NT2/D1 (cell line): Measurements from ENCODE around the gene GYS2.

ENCODE experiments used
- DNase-seq: peaks from one replicate; pipeline ENCODE4 v3.0.0-alpha.2; 2011; ENCODE audit warnings: low read depth, low spot score
- H3K27me3 ChIP-seq: 2 replicates; pipeline ENCODE4 v1.6.0; 2011; ENCODE audit warnings: mild to moderate bottlenecking; ENCODE audit not compliant: insufficient read length, insufficient read depth
- H3K36me3 ChIP-seq: 2 replicates; pipeline ENCODE4 v1.6.1; 2011; ENCODE audit warnings: mild to moderate bottlenecking, low read length, mixed read lengths; ENCODE audit not compliant: insufficient read depth, insufficient read length
- H3K4me1 ChIP-seq: 2 replicates; pipeline ENCODE4 v1.5.1; 2011; ENCODE audit not compliant: insufficient read depth, insufficient read length
- H3K4me3 ChIP-seq: 2 replicates; pipeline ENCODE4 v1.5.1; 2011; ENCODE audit warnings: low read depth; ENCODE audit not compliant: insufficient read length
- H3K9ac ChIP-seq: 2 replicates; pipeline ENCODE4 v1.6.0; 2011; ENCODE audit warnings: low read depth; ENCODE audit not compliant: insufficient read length
- H3K9me3 ChIP-seq: 2 replicates; pipeline ENCODE4 v1.5.1; 2011; ENCODE audit warnings: mild to moderate bottlenecking, low read length; ENCODE audit not compliant: insufficient read depth
- SUZ12 ChIP-seq: IDR thresholded peaks from 2 replicates; pipeline ENCODE4 v1.6.1; 2011; ENCODE audit not compliant: insufficient read length, insufficient read depth; ENCODE audit errors: extremely low read depth
- YY1 ChIP-seq: IDR thresholded peaks from 2 replicates; pipeline ENCODE4 v1.6.1; 2011; ENCODE audit not compliant: insufficient read length, insufficient read depth
- ZNF274 ChIP-seq: IDR thresholded peaks from 2 replicates; pipeline ENCODE4 v1.6.1; 2011; ENCODE audit warnings: mild to moderate bottlenecking, low read depth, low read length

The GYS2 gene

DNA sequence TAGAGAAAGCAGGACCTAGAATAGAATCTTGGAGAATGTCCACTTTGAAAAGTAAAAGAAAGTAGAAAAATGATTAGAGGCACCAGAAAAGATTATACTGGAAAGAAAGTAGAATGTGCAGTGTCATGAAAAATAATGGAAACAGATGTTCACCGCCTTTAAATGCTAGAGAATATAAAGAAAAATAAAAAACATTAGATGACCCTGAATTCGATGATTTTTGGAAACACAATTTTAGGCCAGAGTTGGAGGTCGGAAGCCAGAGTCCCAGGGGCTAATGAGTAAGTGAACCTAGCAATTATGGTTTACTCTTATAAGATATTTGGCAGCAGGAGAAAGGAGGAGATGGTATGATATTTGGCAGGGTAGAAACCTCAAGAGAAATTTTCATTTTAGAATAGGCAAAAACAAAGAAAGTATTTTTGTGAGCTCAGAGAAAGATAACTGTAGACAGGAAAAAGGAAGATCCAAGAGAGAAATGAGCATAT lies 37.7 kb downstream of the GYS2 start:
- H3K9me3 ChIP-seq = no peaks in the 10 kb centered on the region; the same call in 1 of the 2 replicates
- no peak overlapping the region for H3K4me3 ChIP-seq
- no peak for DNase-seq
- no peak for TF ChIP-seq ZNF274
- TF ChIP-seq SUZ12 = no peak
- TF ChIP-seq YY1 = no peak
- H3K9ac ChIP-seq = no peak overlapping the region
- no peaks in the 10 kb centered on the region for H3K4me1 ChIP-seq
- H3K36me3 ChIP-seq = no peaks in the 10 kb centered on the region
- H3K27me3 ChIP-seq = no peaks in the 10 kb centered on the region

DNA sequence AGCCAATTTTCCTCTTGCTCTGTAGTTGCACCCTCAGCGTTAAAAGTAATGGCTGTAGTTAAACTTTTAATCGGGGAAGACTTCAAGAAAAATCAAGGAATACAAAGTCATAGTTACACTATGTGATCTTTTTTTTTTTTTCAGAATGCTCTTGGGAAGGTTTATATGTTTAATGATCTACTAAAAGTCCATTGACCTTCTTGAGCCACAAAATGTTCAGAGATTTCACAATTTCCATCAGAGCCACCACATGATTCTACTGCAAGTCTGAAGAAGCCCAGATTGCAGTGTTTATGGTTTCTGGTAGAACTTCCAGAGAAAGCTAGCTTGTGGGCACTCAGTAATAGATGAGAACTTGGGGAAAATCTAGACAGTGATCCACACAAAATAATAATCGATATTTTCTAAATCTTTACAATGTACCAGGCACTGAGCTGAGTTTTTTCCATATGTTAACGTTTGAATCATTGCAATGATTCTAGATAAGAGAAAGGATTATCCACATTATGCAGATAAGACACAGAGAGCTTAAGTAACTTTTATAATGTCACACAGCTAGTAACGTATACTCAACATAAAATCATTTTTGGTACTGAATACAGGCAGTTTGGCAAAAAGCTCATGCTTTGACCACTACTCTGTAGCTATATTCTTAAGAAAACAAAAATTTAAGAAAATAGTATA lies 38.3 kb downstream of the GYS2 start:
- DNase-seq = no peak
- no peaks in the 10 kb centered on the region for H3K4me1 ChIP-seq
- no peak overlapping the region for H3K4me3 ChIP-seq
- H3K36me3 ChIP-seq = no peaks in the 10 kb centered on the region
- no peak overlapping the region for H3K9ac ChIP-seq
- TF ChIP-seq SUZ12 (no peak), YY1 (no peak), ZNF274 (no peak)
- no peaks in the 10 kb centered on the region for H3K27me3 ChIP-seq
- no peaks in the 10 kb centered on the region; the same call in 1 of the 2 replicates for H3K9me3 ChIP-seq

DNA sequence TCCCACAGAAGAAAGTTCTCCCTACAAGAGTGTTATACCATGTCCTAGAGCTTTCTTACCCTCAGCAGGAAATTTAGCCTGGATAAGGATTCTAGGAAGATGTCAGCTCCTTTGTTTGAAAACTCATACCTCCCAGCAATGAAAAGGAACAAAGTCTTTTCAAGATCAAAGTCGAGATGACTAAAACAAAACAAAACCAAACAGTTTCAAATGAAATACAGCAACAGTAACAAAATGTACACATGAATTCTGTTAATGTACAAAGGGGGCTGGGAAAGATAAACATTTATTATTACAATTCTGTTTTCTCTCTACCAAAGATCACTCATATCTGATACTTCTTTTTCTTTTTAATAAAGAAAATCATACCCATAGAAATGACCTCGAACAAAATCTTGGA lies 41.8 kb downstream of the GYS2 start:
- no peak for DNase-seq
- no peak overlapping the region for H3K4me3 ChIP-seq
- TF ChIP-seq ZNF274 = no peak
- TF ChIP-seq YY1 = no peak
- no peak for TF ChIP-seq SUZ12
- no peaks in the 10 kb centered on the region for H3K4me1 ChIP-seq
- H3K36me3 ChIP-seq = no peaks in the 10 kb centered on the region
- no peaks in the 10 kb centered on the region for H3K9me3 ChIP-seq
- H3K27me3 ChIP-seq = no peaks in the 10 kb centered on the region
- no peak overlapping the region for H3K9ac ChIP-seq

DNA sequence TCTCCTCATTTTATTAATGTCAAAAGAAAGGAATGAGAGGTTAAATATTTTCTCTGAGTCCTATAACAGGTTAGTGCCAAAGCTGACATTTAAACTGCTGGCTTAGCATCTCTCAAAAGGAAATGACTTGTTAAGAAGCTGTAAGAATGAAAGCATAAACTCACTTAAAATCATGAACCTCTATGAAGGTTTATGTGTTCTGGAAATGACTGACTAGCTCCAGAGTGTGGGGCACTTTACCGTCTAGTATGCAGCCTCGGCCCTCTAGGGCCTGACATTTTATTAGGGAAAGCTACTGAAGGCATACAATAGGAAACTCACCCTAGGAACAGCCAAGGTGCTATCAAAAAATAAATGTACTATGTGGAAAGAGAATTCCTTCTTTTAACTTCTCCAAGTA lies 43.5 kb downstream of the GYS2 start:
- Histone ChIP-seq H3K9ac (no peak overlapping the region), H3K36me3 (no peaks in the 10 kb centered on the region), H3K4me3 (no peak overlapping the region), H3K27me3 (no peaks in the 10 kb centered on the region), H3K9me3 (no peaks in the 10 kb centered on the region), H3K4me1 (no peaks in the 10 kb centered on the region)
- TF ChIP-seq YY1 = no peak
- TF ChIP-seq SUZ12 = no peak
- TF ChIP-seq ZNF274 = no peak
- DNase-seq = no peak

DNA sequence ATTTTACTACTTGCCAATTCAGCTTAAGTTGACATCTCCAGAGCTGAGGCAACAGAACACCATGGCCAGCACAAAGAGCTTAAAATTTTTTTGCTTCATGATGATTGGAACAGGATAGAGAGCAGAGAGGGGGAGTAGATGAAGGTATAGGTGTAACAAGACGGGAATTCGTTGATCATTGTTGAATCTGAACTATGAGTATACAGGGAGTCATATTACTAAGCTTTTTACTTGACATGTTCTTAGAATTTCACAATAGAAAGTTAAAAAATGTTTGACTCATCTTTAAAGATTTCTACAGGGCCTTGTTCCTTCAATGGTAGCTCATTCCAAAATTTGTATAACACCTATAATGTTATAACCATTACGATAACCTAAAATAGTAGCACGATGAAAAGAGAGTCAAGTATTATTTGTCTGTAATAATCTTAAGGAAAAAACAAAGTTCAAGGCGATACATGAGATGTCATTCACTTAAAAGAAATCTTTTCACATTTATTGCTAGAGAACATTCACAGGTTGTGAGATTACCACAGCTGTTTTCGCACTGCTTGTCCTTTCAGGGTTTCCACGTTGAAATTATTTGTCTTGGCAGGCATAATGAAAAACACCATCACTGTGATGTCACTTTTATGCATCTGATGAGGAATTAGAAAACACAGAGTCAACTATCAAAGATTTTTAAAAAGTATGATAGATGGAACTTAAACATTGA lies 44.6 kb downstream of the GYS2 start:
- DNase-seq = no peak
- no peak for TF ChIP-seq ZNF274
- no peak for TF ChIP-seq SUZ12
- no peak for TF ChIP-seq YY1
- H3K9ac ChIP-seq = no peak overlapping the region
- H3K4me1 ChIP-seq = no peaks in the 10 kb centered on the region
- no peak overlapping the region for H3K4me3 ChIP-seq
- H3K27me3 ChIP-seq = no peaks in the 10 kb centered on the region
- no peaks in the 10 kb centered on the region for H3K9me3 ChIP-seq
- no peaks in the 10 kb centered on the region for H3K36me3 ChIP-seq

DNA sequence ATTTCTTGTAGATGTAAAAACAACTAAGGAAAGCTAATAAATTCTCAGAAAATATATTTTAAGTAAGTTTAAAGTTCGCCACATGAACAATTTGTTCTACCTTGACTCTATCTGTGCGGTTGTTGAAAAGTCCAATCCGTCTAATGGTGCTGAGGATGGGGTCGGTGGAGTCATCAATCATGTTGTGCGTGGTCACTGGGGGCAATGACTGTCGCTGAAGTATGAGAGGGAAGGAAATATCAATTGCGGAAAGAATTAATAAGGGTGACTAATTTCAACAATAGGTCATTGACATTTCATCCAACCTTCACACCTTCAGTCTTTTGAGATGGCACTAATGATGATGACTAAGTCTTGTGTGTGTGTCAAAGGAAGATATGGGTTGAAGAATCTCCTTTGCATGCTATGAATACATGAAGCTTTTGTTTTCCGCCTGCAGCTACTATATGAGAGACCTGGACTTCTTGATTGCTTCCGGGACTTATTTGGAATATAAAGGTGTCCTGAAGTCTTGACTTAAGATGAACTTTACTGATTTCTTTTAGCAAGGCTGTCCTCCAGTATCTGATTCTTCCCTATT lies 46.5 kb downstream of the GYS2 start:
- Histone ChIP-seq H3K4me3 (no peak overlapping the region), H3K27me3 (no peaks in the 10 kb centered on the region), H3K9me3 (no peaks in the 10 kb centered on the region), H3K4me1 (no peaks in the 10 kb centered on the region), H3K9ac (no peak overlapping the region), H3K36me3 (no peaks in the 10 kb centered on the region)
- TF ChIP-seq YY1 (no peak), SUZ12 (no peak), ZNF274 (no peak)
- DNase-seq = no peak

DNA sequence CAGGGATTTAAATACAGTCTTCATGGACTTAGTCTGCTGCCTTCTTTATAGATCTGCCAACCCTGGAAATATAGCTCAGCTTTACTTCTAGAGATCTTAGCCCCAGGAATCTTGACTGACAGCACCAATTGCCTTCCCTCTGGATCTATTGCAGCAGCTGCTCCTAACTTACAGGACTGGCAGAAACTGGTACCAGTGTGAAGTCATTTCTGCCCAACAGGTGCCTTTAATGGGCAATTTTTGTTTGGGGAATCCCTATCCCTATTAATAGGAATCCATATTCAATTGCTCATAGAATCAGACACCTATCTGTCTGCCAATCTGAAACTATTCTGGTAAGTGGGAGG lies 51.3 kb downstream of the GYS2 start:
- Histone ChIP-seq H3K4me1 (no peaks in the 10 kb centered on the region), H3K27me3 (no peaks in the 10 kb centered on the region), H3K9ac (no peak overlapping the region), H3K36me3 (no peaks in the 10 kb centered on the region), H3K4me3 (no peak overlapping the region), H3K9me3 (no peaks in the 10 kb centered on the region)
- no peak for DNase-seq
- no peak for TF ChIP-seq ZNF274
